H1 (cell line): Measurements from ENCODE around the gene KHDRBS2. TPM values are rescaled to one million over a fixed set of nuclear protein-coding genes. Genes with fewer than 3 reads are reported as not detected.

Experiments used
- CTCF ChIA-PET: fragments of 300-600 bp; sonication (Branson Sonifier 250); formaldehyde crosslinking; loops from one replicate; lab custom pipeline; 2021; ENCODE audit not compliant: partially characterized antibody; lab: Charles Lee
- POLR2A ChIA-PET: fragments of 300-600 bp; sonication (Branson Sonifier 250); formaldehyde crosslinking; loops from one replicate; lab custom pipeline; 2021; ENCODE audit warnings: inconsistent platforms; ENCODE audit not compliant: partially characterized antibody; lab: Charles Lee
- DNase-seq, 2 experiments: peaks; one replicate each; pipeline versions ENCODE4 v3.0.0 to v3.0.0-alpha.2; 2010 to 2022; ENCODE audit warnings: low spot score in 2 of 2, low read depth in 1 of 2, mixed read lengths in 1 of 2
- FAIRE-seq: peaks from 2 replicates; lab custom pipeline; 2011; peaks lifted over from hg19 to GRCh38; lab: Jason Lieb, UNC
- H2AFZ ChIP-seq: 2 replicates; pipeline ENCODE4 v1.8.1; 2012; ENCODE audit warnings: low read length, inconsistent platforms
- H2AK5ac ChIP-seq: 2 replicates; pipeline ENCODE4 v1.6.1; 2013; ENCODE audit warnings: low read depth, low read length
- H2BK120ac ChIP-seq: replicated peaks from 2 replicates; pipeline ENCODE3; 2013; ENCODE audit warnings: low read depth, low read length, inconsistent platforms
- H2BK12ac ChIP-seq: 2 replicates; pipeline ENCODE4 v1.6.1; 2013; ENCODE audit warnings: low read depth, low read length
- H2BK15ac ChIP-seq: 2 replicates; pipeline ENCODE4 v1.6.1; 2013; ENCODE audit warnings: low read length
- H2BK20ac ChIP-seq: 2 replicates; pipeline ENCODE4 v1.6.1; 2013; ENCODE audit warnings: low read length
- H2BK5ac ChIP-seq: 2 replicates; pipeline ENCODE4 v1.6.1; 2013; ENCODE audit warnings: low read depth, low read length
- H3K14ac ChIP-seq: 2 replicates; pipeline ENCODE4 v1.6.1; 2013; ENCODE audit warnings: inconsistent platforms; ENCODE audit not compliant: insufficient read length
- H3K18ac ChIP-seq: 2 replicates; pipeline ENCODE4 v1.6.1; 2013; ENCODE audit warnings: low read length; ENCODE audit errors: extremely low read depth
- H3K23ac ChIP-seq: 2 replicates; pipeline ENCODE4 v1.6.1; 2013; ENCODE audit warnings: inconsistent platforms; ENCODE audit not compliant: insufficient read length
- H3K23me2 ChIP-seq: 2 replicates; pipeline ENCODE4 v1.6.1; 2013; ENCODE audit warnings: low read depth, low read length
- H3K27ac ChIP-seq: 2 replicates; pipeline ENCODE4 v1.6.1; 2011; ENCODE audit warnings: low read depth, low read length, inconsistent platforms
- H3K27me3 ChIP-seq, 4 experiments: replicated peaks in 1 of 4; 1 replicate in 1 of 4; 2 replicates in 3 of 4; pipeline versions ENCODE4 v1.6.1 to v1.8.1; 2011 to 2013; ENCODE audit warnings: low read length in 3 of 4, mild to moderate bottlenecking in 3 of 4, inconsistent platforms in 2 of 4, mixed read lengths in 2 of 4, moderate library complexity in 1 of 4; ENCODE audit not compliant: control insufficient read depth in 3 of 4, insufficient read depth in 3 of 4; ENCODE audit errors: extremely low read depth in 1 of 4
- H3K36me3 ChIP-seq, 4 experiments: 2 replicates each; pipeline versions ENCODE4 v1.6.1 to v1.8.1; 2011 to 2013; ENCODE audit warnings: mild to moderate bottlenecking in 4 of 4, low read length in 3 of 4, moderate library complexity in 2 of 4, control low read depth in 1 of 4, inconsistent platforms in 1 of 4; ENCODE audit not compliant: insufficient read depth in 4 of 4, control insufficient read depth in 2 of 4
- H3K4ac ChIP-seq: replicated peaks from 2 replicates; pipeline ENCODE3; 2013; ENCODE audit warnings: low read length, low read depth, mixed read lengths, inconsistent platforms; ENCODE audit not compliant: insufficient read length
- H3K4me1 ChIP-seq, 4 experiments: replicated peaks in 1 of 4; 1 replicate in 1 of 4; 2 replicates in 3 of 4; pipeline versions ENCODE4 v1.6.1 to v1.8.1; 2011 to 2013; ENCODE audit warnings: low read length in 3 of 4, inconsistent platforms in 2 of 4, mixed read lengths in 1 of 4; ENCODE audit not compliant: insufficient read depth in 4 of 4, control insufficient read depth in 3 of 4
- H3K4me2 ChIP-seq, 2 experiments: 2 replicates each; pipeline versions ENCODE4 v1.6.1 to v1.8.1; 2011 to 2013; ENCODE audit warnings: low read depth in 2 of 2, low read length in 2 of 2, control low read depth in 1 of 2, inconsistent platforms in 1 of 2, mild to moderate bottlenecking in 1 of 2; ENCODE audit not compliant: insufficient read depth in 1 of 2
- H3K4me3 ChIP-seq, 4 experiments: fragments of 200-600, 300-600 bp in 1 of 4; sonication (generic), shearing (Covaris generic), sonication (Bioruptor Twin) in 1 of 4; 2 replicates each; pipeline versions ENCODE4 v1.5.1 to v1.8.1; 2011 to 2016; ENCODE audit warnings: low read length in 4 of 4, low read depth in 3 of 4, control low read depth in 2 of 4, inconsistent platforms in 2 of 4, mild to moderate bottlenecking in 2 of 4, mixed read lengths in 1 of 4, moderate library complexity in 1 of 4; ENCODE audit not compliant: insufficient read depth in 2 of 4; ENCODE audit errors: extremely low read depth in 1 of 4
- H3K56ac ChIP-seq: replicated peaks from 2 replicates; pipeline ENCODE3; 2013; ENCODE audit warnings: low read depth, mild to moderate bottlenecking, mixed read lengths, low read length, inconsistent platforms; ENCODE audit not compliant: insufficient read length
- H3K79me1 ChIP-seq: 2 replicates; pipeline ENCODE4 v1.6.1; 2013; ENCODE audit warnings: low read depth, low read length, control low read depth
- H3K79me2 ChIP-seq, 2 experiments: 2 replicates each; pipeline versions ENCODE4 v1.6.1 to v1.8.1; 2012 to 2013; ENCODE audit warnings: low read length in 2 of 2, mild to moderate bottlenecking in 2 of 2, inconsistent platforms in 1 of 2; ENCODE audit not compliant: insufficient read depth in 2 of 2, control insufficient read depth in 1 of 2
- H3K9ac ChIP-seq, 4 experiments: replicated peaks in 1 of 4; 1 replicate in 1 of 4; 2 replicates in 3 of 4; pipeline versions ENCODE4 v1.6.1 to v1.8.1; 2011 to 2013; ENCODE audit warnings: low read depth in 3 of 4, low read length in 3 of 4, control low read depth in 2 of 4, mild to moderate bottlenecking in 2 of 4, moderate library complexity in 2 of 4, inconsistent platforms in 1 of 4; ENCODE audit errors: extremely low read depth in 1 of 4
- H3K9me3 ChIP-seq, 2 experiments: 2 replicates each; pipeline versions ENCODE4 v1.6.1 to v1.8.1; 2012 to 2013; ENCODE audit warnings: mild to moderate bottlenecking in 2 of 2, moderate library complexity in 2 of 2, control low read depth in 1 of 2, inconsistent platforms in 1 of 2, low read depth in 1 of 2, low read length in 1 of 2, mixed read lengths in 1 of 2; ENCODE audit not compliant: insufficient read depth in 2 of 2
- H4K20me1 ChIP-seq, 2 experiments: replicated peaks in 1 of 2; 2 replicates each; pipeline versions ENCODE3 to v1.8.1; 2011 to 2013; ENCODE audit warnings: inconsistent platforms in 2 of 2, low read length in 2 of 2, mild to moderate bottlenecking in 1 of 2; ENCODE audit not compliant: insufficient read depth in 2 of 2, control insufficient read depth in 1 of 2
- H4K5ac ChIP-seq: 2 replicates; pipeline ENCODE4 v1.6.1; 2013; ENCODE audit warnings: low read length, low read depth, mixed read lengths, inconsistent platforms; ENCODE audit not compliant: insufficient read length
- H4K8ac ChIP-seq: 2 replicates; pipeline ENCODE4 v1.8.0; 2013; ENCODE audit warnings: mild to moderate bottlenecking, moderate library complexity, low read length, inconsistent platforms; ENCODE audit not compliant: insufficient read depth; ENCODE audit errors: extremely low read depth
- H4K91ac ChIP-seq: replicated peaks from 2 replicates; pipeline ENCODE3; 2013; ENCODE audit warnings: low read length, mixed read lengths, inconsistent platforms; ENCODE audit not compliant: insufficient read length
- BRCA1 ChIP-seq: IDR thresholded peaks from 2 replicates; pipeline ENCODE4 v1.6.1; 2012; ENCODE audit warnings: low read depth, low read length, improper control_type of control experiment
- CEBPB ChIP-seq: IDR thresholded peaks from 2 replicates; pipeline ENCODE4 v1.6.1; 2012; ENCODE audit warnings: low read depth, low read length
- CHD1 ChIP-seq: IDR thresholded peaks from 2 replicates; pipeline ENCODE4 v1.6.1; 2012; ENCODE audit warnings: low read depth, low read length, improper control_type of control experiment
- EZH2 ChIP-seq: fragments of 200-600 bp; sonication (generic); IDR thresholded peaks from 2 replicates; pipeline ENCODE4 v1.7.1; 2012; ENCODE audit warnings: low read depth, mild to moderate bottlenecking, moderate library complexity, low read length, inconsistent platforms; ENCODE audit not compliant: severe bottlenecking
- FOSL1 ChIP-seq: IDR thresholded peaks from 2 replicates; pipeline ENCODE4 v1.6.1; 2011; ENCODE audit warnings: mild to moderate bottlenecking, low read depth, low read length, moderate library complexity; ENCODE audit not compliant: insufficient read depth
- GABPA ChIP-seq: IDR thresholded peaks from 2 replicates; pipeline ENCODE4 v1.6.1; 2011; ENCODE audit warnings: mild to moderate bottlenecking, low read length, moderate library complexity, borderline replicate concordance; ENCODE audit not compliant: insufficient read depth
- PHF8 ChIP-seq: fragments of 200-600 bp; sonication (generic); conservative IDR thresholded peaks from 2 replicates; pipeline ENCODE4 v1.7.1; 2012; ENCODE audit warnings: low read depth, mild to moderate bottlenecking, inconsistent platforms, low read length, moderate library complexity
- RFX5 ChIP-seq: IDR thresholded peaks from 2 replicates; pipeline ENCODE4 v1.6.1; 2011; ENCODE audit warnings: low read depth, low read length, improper control_type of control experiment, borderline replicate concordance
- TAF1 ChIP-seq: IDR thresholded peaks from 2 replicates; pipeline ENCODE4 v1.6.1; 2011; ENCODE audit warnings: mild to moderate bottlenecking, low read depth, low read length
- ZNF274 ChIP-seq: IDR thresholded peaks from 2 replicates; pipeline ENCODE4 v1.7.0; 2012; ENCODE audit warnings: low read length, borderline replicate concordance; ENCODE audit errors: extremely low read depth
- polyA plus RNA-seq, 7 experiments: library from polyadenylated mRNA; depleted of rRNA in 3 of 7; stranded (reverse) in 5 of 7; unstranded in 2 of 7; fragments of >200 nt in 5 of 7; fragments of 200-250 nt in 2 of 7; gene quantifications; 1 replicate in 5 of 7; 2 replicates in 1 of 7; 4 replicates in 1 of 7; pipeline versions ENCODE4 v1.2.1 to v1.2.3, GENCODE V29; 2011 to 2013; ENCODE audit warnings: missing spikeins in 2 of 7, mixed read lengths in 2 of 7
- total RNA-seq: library from RNA; stranded (reverse); fragmentation: NEBNext Ultra II Directional; extraction: Animal tissue kit (Norgen Biotek cat#: 25700); gene quantifications from 2 replicates; pipeline ENCODE4 v1.2.1, GENCODE V29; 2021
- TF ChIP-seq, protein P1 (sequence below), 3 experiments: IDR thresholded peaks; 1 replicate in 2 of 3; 2 replicates in 1 of 3; pipeline versions ENCODE4 v1.5.1 to v1.6.1; 2011; ENCODE audit warnings: low read length in 3 of 3, mild to moderate bottlenecking in 3 of 3, inconsistent platforms in 2 of 3, low read depth in 1 of 3, moderate library complexity in 1 of 3; ENCODE audit not compliant: insufficient read depth in 1 of 3; ENCODE audit errors: control extremely low read depth in 1 of 3

The KHDRBS2 gene
- total and polyA plus RNA-seq, 2 of the 8 experiments (the other 6 are each of a cell fraction or from before 2014, with no cell fraction given), result 5.2 to 7.7 TPM

GRCh38 chr6:62175195-62175594, 110.8 kb downstream of the KHDRBS2 start (continued):
- no peak for TF ChIP-seq CHD1

DNA sequence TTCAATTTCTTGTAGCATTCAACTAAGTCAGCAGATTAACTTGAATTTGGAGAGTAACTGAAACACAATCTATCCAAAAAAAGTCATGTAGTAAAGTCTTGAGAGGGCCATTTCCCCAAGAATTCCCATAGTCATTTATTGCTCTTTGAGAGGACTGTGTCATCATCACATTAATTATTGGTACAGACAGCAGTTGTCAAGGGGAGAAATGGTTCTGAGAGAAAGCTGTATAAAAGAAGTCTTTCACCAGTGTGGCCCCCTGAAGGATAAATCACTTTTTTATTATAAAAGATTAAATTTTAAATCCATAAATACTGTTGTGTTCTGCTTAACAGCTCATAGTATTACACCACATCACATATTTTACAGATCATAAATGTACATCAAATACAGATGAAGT, 111.5 kb downstream of the KHDRBS2 start:
- ChIA-PET POLR2A (no interaction called here), CTCF (no interaction called here)
- DNase-seq (no peak), FAIRE-seq (no peak)
- H3K36me3 ChIP-seq, result no peaks in the 10 kb centered on the region
- H2BK15ac ChIP-seq, result no peak overlapping the region
- H3K4me1 ChIP-seq, result no peaks in the 10 kb centered on the region
- H3K56ac ChIP-seq, result no peak overlapping the region
- no peaks in the 10 kb centered on the region for H3K27me3 ChIP-seq
- no peak overlapping the region for H4K8ac ChIP-seq
- H4K5ac ChIP-seq, result no peak overlapping the region
- H3K18ac ChIP-seq, result no peak overlapping the region
- no peaks in the 10 kb centered on the region for H3K9me3 ChIP-seq
- no peaks in the 10 kb centered on the region for H3K23me2 ChIP-seq
- H3K4me3 ChIP-seq, result no peak overlapping the region
- no peak overlapping the region for H3K14ac ChIP-seq
- H2BK12ac ChIP-seq, result no peak overlapping the region
- no peak overlapping the region for H2AK5ac ChIP-seq
- H2AFZ ChIP-seq, result no peak overlapping the region
- no peak overlapping the region for H3K4me2 ChIP-seq
- no peak overlapping the region for H3K27ac ChIP-seq
- no peak overlapping the region for H2BK5ac ChIP-seq
- no peaks in the 10 kb centered on the region for H4K20me1 ChIP-seq
- no peaks in the 10 kb centered on the region; a peak in 1 of 4 replicates for H3K79me2 ChIP-seq
- no peak overlapping the region for H2BK20ac ChIP-seq
- H3K79me1 ChIP-seq, result no peaks in the 10 kb centered on the region; the same call in 1 of the 2 replicates
- H4K91ac ChIP-seq, result no peak overlapping the region
- no peak overlapping the region for H3K9ac ChIP-seq
- H2BK120ac ChIP-seq, result no peak overlapping the region
- H3K4ac ChIP-seq, result no peak overlapping the region
- no peak overlapping the region for H3K23ac ChIP-seq
- TF ChIP-seq BRCA1 (no peak), RFX5 (no peak), TAF1 (no peak), FOSL1 (no peak), GABPA (no peak), PHF8 (no peak), CEBPB (no peak), ZNF274 (no peak), EZH2 (no peak)
- TF ChIP-seq, protein P1, sequence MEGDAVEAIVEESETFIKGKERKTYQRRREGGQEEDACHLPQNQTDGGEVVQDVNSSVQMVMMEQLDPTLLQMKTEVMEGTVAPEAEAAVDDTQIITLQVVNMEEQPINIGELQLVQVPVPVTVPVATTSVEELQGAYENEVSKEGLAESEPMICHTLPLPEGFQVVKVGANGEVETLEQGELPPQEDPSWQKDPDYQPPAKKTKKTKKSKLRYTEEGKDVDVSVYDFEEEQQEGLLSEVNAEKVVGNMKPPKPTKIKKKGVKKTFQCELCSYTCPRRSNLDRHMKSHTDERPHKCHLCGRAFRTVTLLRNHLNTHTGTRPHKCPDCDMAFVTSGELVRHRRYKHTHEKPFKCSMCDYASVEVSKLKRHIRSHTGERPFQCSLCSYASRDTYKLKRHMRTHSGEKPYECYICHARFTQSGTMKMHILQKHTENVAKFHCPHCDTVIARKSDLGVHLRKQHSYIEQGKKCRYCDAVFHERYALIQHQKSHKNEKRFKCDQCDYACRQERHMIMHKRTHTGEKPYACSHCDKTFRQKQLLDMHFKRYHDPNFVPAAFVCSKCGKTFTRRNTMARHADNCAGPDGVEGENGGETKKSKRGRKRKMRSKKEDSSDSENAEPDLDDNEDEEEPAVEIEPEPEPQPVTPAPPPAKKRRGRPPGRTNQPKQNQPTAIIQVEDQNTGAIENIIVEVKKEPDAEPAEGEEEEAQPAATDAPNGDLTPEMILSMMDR (IDR thresholded peaks at IDR 0.05; ENCODE audit: control extremely low read depth in 1 of 3, insufficient read depth in 1 of 3, low read depth in 1 of 3, low read length in 3 of 3), result no peak
